Right lobe of liver (tissue), 4 donors: Measurements from ENCODE around the gene CEP170B.

Source experiments
- POLR2A ChIP-seq: fragments of 450-650 bp; IDR thresholded peaks from one replicate; pipeline ENCODE4 v1.6.1; 2017; ENCODE audit warnings: antibody characterized with exemption, mild to moderate bottlenecking
- TF ChIP-seq, protein P1 (sequence below), 4 donors: fragments of 200-600 bp in 3 of 4; fragments of 450-650 bp in 1 of 4; IDR thresholded peaks; one replicate each; pipeline versions ENCODE4 v1.5.1 to v1.8.0; 2016 to 2022; ENCODE audit warnings: antibody characterized with exemption in 4 of 4, mild to moderate bottlenecking in 2 of 4
- donor health status: DM: no; HTN: no; CAD: no.
- donor health status: DM: no; HTN: no; CAD: no.
- donor health status: DM: no; HTN: yes; CAD: no.

DNA sequence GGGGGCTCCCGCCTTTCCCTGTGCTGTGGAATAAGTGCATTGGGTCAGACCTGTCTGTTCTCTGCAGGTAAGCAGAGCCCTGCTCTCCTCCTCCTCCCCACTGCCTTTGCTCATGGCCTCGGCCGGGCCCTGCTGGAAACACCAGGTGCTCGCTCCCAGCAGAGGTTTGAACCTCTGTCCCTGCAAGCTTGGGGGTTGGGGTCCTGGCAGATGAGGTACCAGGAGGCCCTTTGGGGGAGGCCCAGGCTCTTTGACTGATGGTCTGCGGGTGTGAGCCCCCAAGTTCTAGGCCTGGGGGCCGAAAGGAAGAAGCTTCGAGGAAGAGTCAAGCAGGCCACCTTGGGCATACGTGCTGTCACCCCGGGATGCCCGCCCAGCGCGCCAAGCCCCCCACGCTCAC, 22.1 kb upstream of the CEP170B start:
- TF ChIP-seq, protein P1, sequence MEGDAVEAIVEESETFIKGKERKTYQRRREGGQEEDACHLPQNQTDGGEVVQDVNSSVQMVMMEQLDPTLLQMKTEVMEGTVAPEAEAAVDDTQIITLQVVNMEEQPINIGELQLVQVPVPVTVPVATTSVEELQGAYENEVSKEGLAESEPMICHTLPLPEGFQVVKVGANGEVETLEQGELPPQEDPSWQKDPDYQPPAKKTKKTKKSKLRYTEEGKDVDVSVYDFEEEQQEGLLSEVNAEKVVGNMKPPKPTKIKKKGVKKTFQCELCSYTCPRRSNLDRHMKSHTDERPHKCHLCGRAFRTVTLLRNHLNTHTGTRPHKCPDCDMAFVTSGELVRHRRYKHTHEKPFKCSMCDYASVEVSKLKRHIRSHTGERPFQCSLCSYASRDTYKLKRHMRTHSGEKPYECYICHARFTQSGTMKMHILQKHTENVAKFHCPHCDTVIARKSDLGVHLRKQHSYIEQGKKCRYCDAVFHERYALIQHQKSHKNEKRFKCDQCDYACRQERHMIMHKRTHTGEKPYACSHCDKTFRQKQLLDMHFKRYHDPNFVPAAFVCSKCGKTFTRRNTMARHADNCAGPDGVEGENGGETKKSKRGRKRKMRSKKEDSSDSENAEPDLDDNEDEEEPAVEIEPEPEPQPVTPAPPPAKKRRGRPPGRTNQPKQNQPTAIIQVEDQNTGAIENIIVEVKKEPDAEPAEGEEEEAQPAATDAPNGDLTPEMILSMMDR (IDR thresholded peaks at IDR 0.05) = no peak
- no peak for TF ChIP-seq POLR2A
